ENCODE data around the gene TMEM259.

- TF ChIP-seq, protein P1, sequence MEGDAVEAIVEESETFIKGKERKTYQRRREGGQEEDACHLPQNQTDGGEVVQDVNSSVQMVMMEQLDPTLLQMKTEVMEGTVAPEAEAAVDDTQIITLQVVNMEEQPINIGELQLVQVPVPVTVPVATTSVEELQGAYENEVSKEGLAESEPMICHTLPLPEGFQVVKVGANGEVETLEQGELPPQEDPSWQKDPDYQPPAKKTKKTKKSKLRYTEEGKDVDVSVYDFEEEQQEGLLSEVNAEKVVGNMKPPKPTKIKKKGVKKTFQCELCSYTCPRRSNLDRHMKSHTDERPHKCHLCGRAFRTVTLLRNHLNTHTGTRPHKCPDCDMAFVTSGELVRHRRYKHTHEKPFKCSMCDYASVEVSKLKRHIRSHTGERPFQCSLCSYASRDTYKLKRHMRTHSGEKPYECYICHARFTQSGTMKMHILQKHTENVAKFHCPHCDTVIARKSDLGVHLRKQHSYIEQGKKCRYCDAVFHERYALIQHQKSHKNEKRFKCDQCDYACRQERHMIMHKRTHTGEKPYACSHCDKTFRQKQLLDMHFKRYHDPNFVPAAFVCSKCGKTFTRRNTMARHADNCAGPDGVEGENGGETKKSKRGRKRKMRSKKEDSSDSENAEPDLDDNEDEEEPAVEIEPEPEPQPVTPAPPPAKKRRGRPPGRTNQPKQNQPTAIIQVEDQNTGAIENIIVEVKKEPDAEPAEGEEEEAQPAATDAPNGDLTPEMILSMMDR (IDR thresholded peaks at IDR 0.05; ENCODE audit: control extremely low read depth in 1 of 3, insufficient read depth in 1 of 3, low read depth in 1 of 3, low read length in 3 of 3): no peak
- TF ChIP-seq CEBPB (IDR thresholded peaks at IDR 0.05; ENCODE audit: low read depth, low read length): no peak
- no peak for TF ChIP-seq RXRA (IDR thresholded peaks at IDR 0.05; ENCODE audit: insufficient read depth, low read depth, low read length)
- no peak for TF ChIP-seq PHF8 (conservative IDR thresholded peaks at IDR 0.05; ENCODE audit: low read depth, low read length)
- TF ChIP-seq POLR2A (IDR thresholded peaks at IDR 0.05; ENCODE audit: control extremely low read depth in 1 of 2, low read depth in 2 of 2, low read length in 2 of 2): no peak
- TF ChIP-seq EGR1 (IDR thresholded peaks at IDR 0.05; ENCODE audit: borderline replicate concordance, low read depth, low read length): no peak
- no peak for TF ChIP-seq EP300 (IDR thresholded peaks at IDR 0.05; ENCODE audit: borderline replicate concordance in 1 of 2, low read depth in 2 of 2, low read length in 2 of 2)
- no peak for TF ChIP-seq TAF1 (IDR thresholded peaks at IDR 0.05; ENCODE audit: low read depth, low read length)
These were observed 18.3 kb downstream of the TMEM259 start for GRCh38 chr19:1002600-1002999.

Data from H1 (cell line).